ENCODE measurements around the gene DCST1.

Gene DCST1

GRCh38 chr1:155051342-155051776 is 17.7 kb downstream of the DCST1 start:
- DNase-seq (ENCODE audit: low read depth in 2 of 2, low spot score in 1 of 2), result no peak

- no peak for DNase-seq (ENCODE audit: low read depth in 2 of 2, low spot score in 1 of 2)
These were observed 18.3 kb downstream of the DCST1 start for GRCh38 chr1:155051777-155052398.

- no peak for DNase-seq (ENCODE audit: low read depth in 2 of 2, low spot score in 1 of 2)
These were observed 19.1 kb downstream of the DCST1 start for GRCh38 chr1:155052439-155053395.

DNA sequence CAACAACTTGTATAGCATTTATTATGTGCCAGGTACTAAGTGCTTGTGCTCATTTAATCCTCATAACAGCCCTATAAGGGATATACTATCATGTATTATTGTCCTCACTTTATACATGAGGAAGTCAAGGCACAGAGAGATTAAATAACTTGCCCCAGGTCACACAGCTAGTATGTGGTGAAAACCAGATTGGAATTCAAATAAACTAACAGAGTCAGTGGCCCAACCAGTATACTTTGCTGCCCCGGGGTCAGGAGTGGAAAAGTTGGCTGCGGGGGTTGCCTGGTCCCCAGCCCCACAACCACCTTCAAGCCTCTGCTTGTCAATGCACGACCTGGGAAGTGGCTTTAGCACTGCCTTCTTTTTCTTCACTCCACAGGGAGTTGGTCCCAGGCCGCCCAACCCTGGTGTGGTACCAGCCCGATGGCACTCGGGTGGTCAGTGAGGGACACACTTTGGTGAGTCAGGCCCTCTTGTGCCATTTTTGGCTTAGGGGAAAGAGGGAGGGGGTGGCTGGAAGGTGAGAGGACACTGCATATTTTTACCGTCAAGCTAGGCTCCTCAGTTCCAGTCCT is 20.0 kb downstream of the DCST1 start:
- no peak for DNase-seq (ENCODE audit: low read depth in 2 of 2, low spot score in 1 of 2)

DNA sequence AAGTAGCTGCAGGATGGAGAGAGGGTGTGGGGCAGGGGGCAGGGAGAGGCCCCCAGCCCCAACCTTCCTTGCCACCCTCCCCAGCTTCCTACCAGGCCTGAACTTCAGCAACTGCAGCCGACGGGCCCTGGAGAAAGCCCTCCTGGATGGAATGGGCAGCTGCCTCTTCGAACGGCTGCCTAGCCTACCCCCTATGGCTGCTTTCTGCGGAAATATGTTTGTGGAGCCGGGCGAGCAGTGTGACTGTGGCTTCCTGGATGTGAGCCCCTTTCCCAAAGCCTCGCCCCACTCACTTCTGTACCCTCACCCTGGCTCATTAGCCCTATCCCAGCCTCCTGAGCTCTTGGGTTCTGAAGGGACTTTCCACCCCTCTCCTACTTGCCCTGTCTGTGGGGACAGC is 23.5 kb downstream of the DCST1 start:
- no peak for DNase-seq (ENCODE audit: low read depth in 2 of 2, low spot score in 1 of 2)

GRCh38 chr1:155057788-155058211 is 24.2 kb downstream of the DCST1 start:
- DNase-seq (ENCODE audit: low read depth in 2 of 2, low spot score in 1 of 2), result no peak

- DNase-seq (ENCODE audit: low read depth in 2 of 2, low spot score in 1 of 2), result no peak
These were observed 27.1 kb downstream of the DCST1 start for GRCh38 chr1:155060736-155061135.

- DNase-seq (ENCODE audit: low read depth in 2 of 2, low spot score in 1 of 2), result peak; percentile 83 to 97
These were observed 27.9 kb downstream of the DCST1 start for GRCh38 chr1:155061381-155062150.

DNA sequence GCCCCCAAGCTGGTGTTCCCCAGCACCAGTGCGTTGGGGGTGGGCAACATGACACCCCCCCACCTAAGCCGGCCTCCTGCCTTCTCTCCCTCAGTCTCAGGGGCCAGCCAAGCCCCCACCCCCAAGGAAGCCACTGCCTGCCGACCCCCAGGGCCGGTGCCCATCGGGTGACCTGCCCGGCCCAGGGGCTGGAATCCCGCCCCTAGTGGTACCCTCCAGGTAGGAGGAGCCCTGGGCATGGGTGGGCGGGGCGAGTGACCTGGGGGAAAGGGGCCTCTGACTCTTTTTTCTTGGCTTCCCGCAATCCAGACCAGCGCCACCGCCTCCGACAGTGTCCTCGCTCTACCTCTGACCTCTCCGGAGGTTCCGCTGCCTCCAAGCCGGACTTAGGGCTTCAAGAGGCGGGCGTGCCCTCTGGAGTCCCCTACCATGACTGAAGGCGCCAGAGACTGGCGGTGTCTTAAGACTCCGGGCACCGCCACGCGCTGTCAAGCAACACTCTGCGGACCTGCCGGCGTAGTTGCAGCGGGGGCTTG is 28.6 kb downstream of the DCST1 start:
- DNase-seq (ENCODE audit: low read depth in 2 of 2, low spot score in 1 of 2), result no peak

- DNase-seq (ENCODE audit: low read depth in 2 of 2, low spot score in 1 of 2), result peak in 1 of 2 donors; percentile 58
These were observed 29.2 kb downstream of the DCST1 start for GRCh38 chr1:155062702-155063411.

DNA sequence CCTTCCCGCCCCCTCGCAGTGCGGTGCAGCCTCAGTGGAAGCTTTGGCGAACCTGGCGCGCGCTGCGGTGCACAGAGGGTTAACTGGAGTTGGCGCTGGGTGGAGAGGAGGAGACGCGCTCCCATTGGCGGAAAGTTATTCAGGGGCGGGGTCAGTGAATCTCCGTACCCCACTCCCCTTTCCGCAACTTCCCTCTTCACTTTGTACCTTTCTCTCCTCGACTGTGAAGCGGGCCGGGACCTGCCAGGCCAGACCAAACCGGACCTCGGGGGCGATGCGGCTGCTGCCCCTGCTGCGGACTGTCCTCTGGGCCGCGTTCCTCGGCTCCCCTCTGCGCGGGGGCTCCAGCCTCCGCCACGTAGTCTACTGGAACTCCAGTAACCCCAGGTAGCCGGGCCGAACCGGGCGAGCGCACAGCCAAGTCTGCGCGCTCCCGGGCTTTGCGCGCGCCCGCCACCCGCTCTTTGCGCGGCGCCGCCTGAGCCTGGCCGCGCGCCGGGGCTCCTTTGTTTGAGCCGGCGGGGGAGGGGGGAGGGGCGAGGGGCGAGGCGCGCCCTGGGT is 30.0 kb downstream of the DCST1 start, which contains the start of gene EFNA4:
Gene EFNA4, plus strand, starts transcription at position 191 of the 561 bp plus-strand sequence. Its CDS starts 84 bp downstream, at position 275.
- DNase-seq (ENCODE audit: low read depth in 2 of 2, low spot score in 1 of 2), result peak; percentile 56 to 62

GRCh38 chr1:155064111-155064831 is 30.6 kb downstream of the DCST1 start:
- DNase-seq (ENCODE audit: low read depth in 2 of 2, low spot score in 1 of 2), result no peak

DNA sequence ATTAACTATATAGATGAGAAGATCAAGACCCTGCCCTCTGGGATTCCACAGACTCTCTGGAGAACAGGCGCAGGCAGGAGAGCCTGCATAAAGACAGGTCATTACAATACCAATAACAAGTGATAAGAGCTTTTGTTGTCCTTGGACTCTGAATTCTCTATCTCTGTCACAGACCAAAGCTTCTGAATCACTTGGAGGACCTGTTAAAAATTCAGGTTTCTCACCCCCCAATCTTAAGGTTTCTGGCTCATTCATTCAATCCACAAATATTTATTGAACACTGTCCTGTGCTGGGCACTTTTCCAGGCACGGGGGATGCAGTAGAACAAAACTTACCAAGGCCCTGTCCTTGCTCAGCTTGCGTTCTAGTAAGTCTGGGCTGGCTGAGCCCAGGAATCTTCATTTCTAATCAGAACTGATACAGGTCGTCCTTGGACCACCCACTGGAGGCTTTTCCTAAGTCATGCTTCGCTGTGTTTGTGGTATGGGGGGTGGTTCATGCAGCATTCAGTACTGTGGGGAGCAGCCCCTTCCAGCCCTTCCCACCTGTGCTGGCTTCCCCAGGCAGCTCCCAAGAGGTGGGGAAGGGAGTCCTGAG is 31.3 kb downstream of the DCST1 start:
- no peak for DNase-seq (ENCODE audit: low read depth in 2 of 2, low spot score in 1 of 2)

DNA sequence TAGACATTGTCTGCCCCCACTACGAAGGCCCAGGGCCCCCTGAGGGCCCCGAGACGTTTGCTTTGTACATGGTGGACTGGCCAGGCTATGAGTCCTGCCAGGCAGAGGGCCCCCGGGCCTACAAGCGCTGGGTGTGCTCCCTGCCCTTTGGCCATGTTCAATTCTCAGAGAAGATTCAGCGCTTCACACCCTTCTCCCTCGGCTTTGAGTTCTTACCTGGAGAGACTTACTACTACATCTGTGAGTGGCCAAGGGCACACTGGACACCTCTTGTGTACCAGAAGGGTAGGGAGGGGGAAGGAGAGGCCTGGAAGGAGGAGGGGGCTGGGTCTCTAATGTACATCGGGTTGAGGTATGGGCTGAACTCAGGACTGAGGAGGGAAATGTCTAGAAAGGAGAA is 33.2 kb downstream of the DCST1 start:
- no peak for DNase-seq (ENCODE audit: low read depth in 2 of 2, low spot score in 1 of 2)

- no peak for DNase-seq (ENCODE audit: low read depth in 2 of 2, low spot score in 1 of 2)
These were observed 35.0 kb downstream of the DCST1 start for GRCh38 chr1:155068599-155068998.

DNA sequence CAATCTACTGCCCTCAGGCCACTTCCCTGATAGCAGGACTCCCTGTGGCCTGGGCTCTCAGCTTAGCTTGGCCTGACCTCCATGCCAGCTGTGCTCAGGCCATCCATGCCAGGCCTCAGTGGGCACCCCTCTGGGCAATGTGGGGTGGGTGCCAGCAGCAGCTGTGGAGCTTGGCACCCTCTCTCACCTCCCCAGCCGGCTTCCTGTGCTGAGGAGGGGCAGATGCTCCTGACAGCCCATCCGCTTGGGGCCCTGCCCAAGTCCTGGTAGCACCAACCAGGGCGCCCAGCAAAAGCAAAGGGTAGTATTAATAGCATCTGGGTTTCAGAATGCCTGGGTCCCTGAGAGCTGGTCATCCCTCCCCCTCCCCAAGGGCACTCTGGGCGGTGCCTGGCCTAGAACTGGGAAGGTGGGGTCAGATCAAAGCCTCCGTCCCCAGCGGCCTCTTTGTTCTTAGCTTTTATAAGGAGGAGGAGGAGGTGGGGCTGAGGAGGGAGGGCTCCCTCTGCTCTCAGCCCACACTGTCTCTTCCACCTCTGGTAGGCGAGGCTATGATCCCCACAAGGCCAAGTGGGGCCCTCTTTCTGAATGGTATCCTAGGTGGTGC is 36.0 kb downstream of the DCST1 start:
- no peak for DNase-seq (ENCODE audit: low read depth in 2 of 2, low spot score in 1 of 2)

GRCh38 chr1:155070158-155070621 is 36.6 kb downstream of the DCST1 start:
- DNase-seq (ENCODE audit: low read depth in 2 of 2, low spot score in 1 of 2), result no peak

Data from stimulated activated CD8-positive, alpha-beta memory T cell treated with anti-CD3 and anti-CD28 coated beads, Interleukin-4, amount 100 ng/mL, for 4 hours (primary cell).